Activated T-helper 1 cell treated with Interleukin-2 at 50 U/mL for 16 hours (primary cell): ENCODE data around the gene ITGBL1.

Experiments used
- DNase-seq: peaks from one replicate; pipeline ENCODE4 v3.0.0-alpha.2; 2020; ENCODE audit warnings: low read depth

The ITGBL1 gene

GRCh38 chr13:101703081-101703480 is 250.6 kb downstream of the ITGBL1 start:
- DNase-seq, result no peak

- DNase-seq, result no peak
Measured at GRCh38 chr13:101703838-101704237, 251.4 kb downstream of the ITGBL1 start.

- no peak for DNase-seq
Measured at GRCh38 chr13:101706651-101707050, 254.2 kb downstream of the ITGBL1 start.

GRCh38 chr13:101707659-101708058 is 255.2 kb downstream of the ITGBL1 start:
- no peak for DNase-seq

GRCh38 chr13:101708115-101708514 is 255.6 kb downstream of the ITGBL1 start:
- DNase-seq, result no peak

- DNase-seq, result no peak
Measured at GRCh38 chr13:101709952-101710351, 257.5 kb downstream of the ITGBL1 start.

- no peak for DNase-seq
Measured at GRCh38 chr13:101711307-101712025, 259.0 kb downstream of the ITGBL1 start.

GRCh38 chr13:101712026-101712348 is 259.5 kb downstream of the ITGBL1 start:
- DNase-seq, result no peak

- no peak for DNase-seq
Measured at GRCh38 chr13:101714195-101714594, 261.7 kb downstream of the ITGBL1 start.

- no peak for DNase-seq
Measured at GRCh38 chr13:101717353-101717752, 264.9 kb downstream of the ITGBL1 start.

- DNase-seq, result no peak
Measured at GRCh38 chr13:101718496-101718895, 266.0 kb downstream of the ITGBL1 start.

- no peak for DNase-seq
Measured at GRCh38 chr13:101726681-101727080, 274.2 kb downstream of the ITGBL1 start.

- DNase-seq, result no peak
Measured at GRCh38 chr13:101727118-101727517, 274.6 kb downstream of the ITGBL1 start.

- DNase-seq, result no peak
Measured at GRCh38 chr13:101728021-101728420, 275.5 kb downstream of the ITGBL1 start.

- no peak for DNase-seq
Measured at GRCh38 chr13:101728615-101729014, 276.1 kb downstream of the ITGBL1 start.

- DNase-seq, result no peak
Measured at GRCh38 chr13:101730420-101731000, 278.0 kb downstream of the ITGBL1 start.

- no peak for DNase-seq
Measured at GRCh38 chr13:101736566-101736965, 284.1 kb downstream of the ITGBL1 start.

- no peak for DNase-seq
Measured at GRCh38 chr13:101738336-101738735, 285.9 kb downstream of the ITGBL1 start.

- DNase-seq, result no peak
Measured at GRCh38 chr13:101739382-101740178, 287.1 kb downstream of the ITGBL1 start.

GRCh38 chr13:101746513-101746912 is 294.0 kb downstream of the ITGBL1 start:
- no peak for DNase-seq

GRCh38 chr13:101747039-101747438 is 294.6 kb downstream of the ITGBL1 start:
- no peak for DNase-seq

- DNase-seq, result no peak
Measured at GRCh38 chr13:101749584-101749983, 297.1 kb downstream of the ITGBL1 start.

- no peak for DNase-seq
Measured at GRCh38 chr13:101751488-101751887, 299.0 kb downstream of the ITGBL1 start.
